Gastroesophageal sphincter (tissue), 4 donors: Measurements from ENCODE around the gene DNAJC9. TPM values are rescaled to one million over a fixed set of nuclear protein-coding genes. Genes with fewer than 3 reads are reported as not detected.

Experiments
- ATAC-seq: fragments of 150-250 bp; one replicate; pipeline ENCODE4 v1.9.1; 2016; ENCODE audit warnings: mild to moderate bottlenecking, moderate library complexity
- H3K27ac ChIP-seq, 4 donors: fragments of 200-600 bp; sonication (generic) in 3 of 4; 1 replicate in 3 of 4; 2 replicates in 1 of 4; pipeline ENCODE4 v1.5.1; 2016 to 2019
- H3K27me3 ChIP-seq: fragments of 200-600 bp; sonication (generic); one replicate; pipeline ENCODE4 v1.5.1; 2019
- H3K36me3 ChIP-seq, 2 donors: fragments of 200-600 bp; sonication (generic); one replicate each; pipeline ENCODE4 v1.5.1; 2019; ENCODE audit warnings: control low read depth in 1 of 2
- H3K4me1 ChIP-seq, 3 donors: fragments of 200-600 bp; sonication (generic); 1 replicate in 2 of 3; 2 replicates in 1 of 3; pipeline ENCODE4 v1.5.1; 2016 to 2019; ENCODE audit warnings: control low read depth in 2 of 3
- H3K4me3 ChIP-seq, 2 donors: fragments of 200-600 bp; sonication (generic); one replicate each; pipeline ENCODE4 v1.5.1; 2019; ENCODE audit warnings: mild to moderate bottlenecking in 1 of 2, moderate library complexity in 1 of 2
- H3K9me3 ChIP-seq, 3 donors: fragments of 200-600 bp; sonication (generic); one replicate each; pipeline ENCODE4 v1.5.1; 2017 to 2019; ENCODE audit warnings: control low read depth in 2 of 3
- EP300 ChIP-seq: sonication (generic); formaldehyde crosslinking; IDR thresholded peaks from one replicate; pipeline ENCODE4 v1.6.1; 2017; ENCODE audit warnings: antibody characterized with exemption, mild to moderate bottlenecking
- POLR2A ChIP-seq, 2 donors: fragments of 450-650 bp; IDR thresholded peaks; one replicate each; pipeline ENCODE4 v1.6.1; 2017; ENCODE audit warnings: antibody characterized with exemption in 2 of 2, mild to moderate bottlenecking in 2 of 2, moderate library complexity in 1 of 2
- POLR2AphosphoS5 ChIP-seq: sonication (generic); formaldehyde crosslinking; IDR thresholded peaks from one replicate; pipeline ENCODE4 v1.6.1; 2017; ENCODE audit warnings: antibody characterized with exemption
- WGBS, 2 donors: methylation state at CpG; one replicate each; pipeline ENCODE4 v1.1.5; 2018; ENCODE audit warnings: low coverage in 1 of 2; 5-methylcytosine and 5-hydroxymethylcytosine counted together
- total RNA-seq, 4 donors: library from RNA; depleted of rRNA; stranded (reverse); fragments of >200 nt; gene quantifications; one replicate each; pipeline ENCODE4 v1.1.0, GENCODE V29; 2016
- TF ChIP-seq, protein P1 (sequence below), 4 experiments: fragments of 200-600 bp in 2 of 4; fragments of 450-650 bp in 2 of 4; sonication (generic) in 1 of 4; IDR thresholded peaks; one replicate each; pipeline ENCODE4 v1.5.1; 2017 to 2019; ENCODE audit warnings: antibody characterized with exemption in 4 of 4, mild to moderate bottlenecking in 2 of 4, moderate library complexity in 2 of 4

DNAJC9 gene
- total RNA-seq, 4 donors from 2014 or later, result 11.8 to 20.2 (median 14.3) TPM

DNA sequence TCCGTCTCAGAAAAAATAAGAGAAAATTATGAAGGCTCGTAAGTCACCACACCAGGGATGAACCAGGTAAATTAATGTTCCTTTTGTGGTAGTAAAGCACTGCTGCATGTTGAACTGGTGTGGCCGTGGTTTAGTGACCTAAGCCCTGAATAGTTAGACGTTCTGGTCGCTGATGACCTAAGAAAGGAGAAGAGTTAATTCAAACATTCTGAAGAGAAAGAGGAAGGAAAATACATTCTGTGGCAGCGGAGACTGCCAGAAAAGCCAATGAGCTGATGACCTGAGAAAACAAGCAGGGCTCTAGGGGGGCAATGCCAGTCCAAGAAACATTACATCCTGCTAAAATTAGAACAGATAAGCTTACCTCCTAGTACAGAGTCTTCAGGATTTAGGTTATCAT, 17.5 kb downstream of the DNAJC9 start:
- TF ChIP-seq POLR2AphosphoS5, result no peak
- TF ChIP-seq, protein P1, sequence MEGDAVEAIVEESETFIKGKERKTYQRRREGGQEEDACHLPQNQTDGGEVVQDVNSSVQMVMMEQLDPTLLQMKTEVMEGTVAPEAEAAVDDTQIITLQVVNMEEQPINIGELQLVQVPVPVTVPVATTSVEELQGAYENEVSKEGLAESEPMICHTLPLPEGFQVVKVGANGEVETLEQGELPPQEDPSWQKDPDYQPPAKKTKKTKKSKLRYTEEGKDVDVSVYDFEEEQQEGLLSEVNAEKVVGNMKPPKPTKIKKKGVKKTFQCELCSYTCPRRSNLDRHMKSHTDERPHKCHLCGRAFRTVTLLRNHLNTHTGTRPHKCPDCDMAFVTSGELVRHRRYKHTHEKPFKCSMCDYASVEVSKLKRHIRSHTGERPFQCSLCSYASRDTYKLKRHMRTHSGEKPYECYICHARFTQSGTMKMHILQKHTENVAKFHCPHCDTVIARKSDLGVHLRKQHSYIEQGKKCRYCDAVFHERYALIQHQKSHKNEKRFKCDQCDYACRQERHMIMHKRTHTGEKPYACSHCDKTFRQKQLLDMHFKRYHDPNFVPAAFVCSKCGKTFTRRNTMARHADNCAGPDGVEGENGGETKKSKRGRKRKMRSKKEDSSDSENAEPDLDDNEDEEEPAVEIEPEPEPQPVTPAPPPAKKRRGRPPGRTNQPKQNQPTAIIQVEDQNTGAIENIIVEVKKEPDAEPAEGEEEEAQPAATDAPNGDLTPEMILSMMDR (IDR thresholded peaks at IDR 0.05), result no peak
- ATAC-seq, result no peak
- Histone ChIP-seq H3K4me3 (no peak overlapping the region), H3K27me3 (no peaks in the 10 kb centered on the region), H3K27ac (no peak overlapping the region), H3K9me3 (no peaks in the 10 kb centered on the region), H3K36me3 (peaks cover 0 to 60% of the 10 kb centered on the region in 2 donors), H3K4me1 (no peaks in the 10 kb centered on the region)
- 79 to 88% methylated on average over 4 to 6 of the region's 6 CpGs for WGBS, 2 donors

DNA sequence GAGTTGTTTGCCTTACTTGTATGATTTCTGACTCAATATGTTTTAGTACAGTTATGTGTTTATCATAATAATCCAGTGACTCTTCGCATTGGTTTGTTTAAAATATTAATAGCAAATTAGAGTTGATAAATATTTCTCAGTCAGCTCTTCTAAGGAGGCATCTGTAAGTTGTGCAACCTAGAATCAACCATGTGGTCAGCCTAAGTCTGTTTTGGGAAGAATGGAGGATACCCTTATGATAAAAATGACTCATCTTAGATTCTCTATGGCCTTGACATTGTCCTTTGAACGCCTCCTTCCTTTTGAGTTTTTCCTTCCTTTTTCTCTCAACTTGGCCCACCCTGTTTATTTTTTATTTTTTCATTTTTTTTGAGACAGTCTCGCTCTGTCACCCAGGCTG, 18.8 kb downstream of the DNAJC9 start:
- H3K9me3 ChIP-seq, result no peaks in the 10 kb centered on the region
- ATAC-seq, result no peak
- no peak overlapping the region for H3K27ac ChIP-seq
- no peaks in the 10 kb centered on the region for H3K4me1 ChIP-seq
- WGBS, 2 donors, result 68 to 80% methylated on average over 2 to 3 of the region's 3 CpGs
- H3K27me3 ChIP-seq, result no peaks in the 10 kb centered on the region
- H3K36me3 ChIP-seq, result peaks cover 0 to 47% of the 10 kb centered on the region in 2 donors
- H3K4me3 ChIP-seq, result no peak overlapping the region
- TF ChIP-seq POLR2A (IDR thresholded peaks at IDR 0.05), result no peak
- TF ChIP-seq, protein P1 (IDR thresholded peaks at IDR 0.05), result no peak
- no peak for TF ChIP-seq POLR2AphosphoS5
- TF ChIP-seq EP300, result no peak

DNA sequence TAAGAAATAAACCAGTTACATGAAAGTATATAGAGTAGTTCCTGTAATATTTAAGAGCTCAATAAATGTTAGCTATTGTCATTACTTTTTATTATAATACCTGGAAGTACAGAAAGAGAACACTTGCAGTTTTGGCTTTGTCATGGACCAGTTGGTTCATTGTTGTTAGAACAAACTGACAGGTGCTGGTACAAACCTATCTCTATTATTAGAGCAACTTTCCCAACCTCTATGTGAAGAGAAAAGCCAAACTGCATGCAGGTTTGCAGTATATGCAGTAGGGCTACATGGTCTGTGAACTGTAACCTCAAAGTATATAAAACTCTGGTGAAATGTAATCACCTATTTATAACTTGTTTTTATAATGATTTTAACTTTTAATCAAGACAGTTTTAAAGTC, 20.4 kb downstream of the DNAJC9 start:
- no peak for ATAC-seq
- Histone ChIP-seq H3K27me3 (no peaks in the 10 kb centered on the region), H3K4me1 (no peaks in the 10 kb centered on the region), H3K36me3 (peaks cover 0 to 31% of the 10 kb centered on the region in 2 donors), H3K4me3 (no peak overlapping the region), H3K9me3 (no peaks in the 10 kb centered on the region), H3K27ac (no peak overlapping the region)
- TF ChIP-seq POLR2A (IDR thresholded peaks at IDR 0.05) (no peak), POLR2AphosphoS5 (no peak), EP300 (no peak)
- TF ChIP-seq, protein P1 (IDR thresholded peaks at IDR 0.05), result no peak

DNA sequence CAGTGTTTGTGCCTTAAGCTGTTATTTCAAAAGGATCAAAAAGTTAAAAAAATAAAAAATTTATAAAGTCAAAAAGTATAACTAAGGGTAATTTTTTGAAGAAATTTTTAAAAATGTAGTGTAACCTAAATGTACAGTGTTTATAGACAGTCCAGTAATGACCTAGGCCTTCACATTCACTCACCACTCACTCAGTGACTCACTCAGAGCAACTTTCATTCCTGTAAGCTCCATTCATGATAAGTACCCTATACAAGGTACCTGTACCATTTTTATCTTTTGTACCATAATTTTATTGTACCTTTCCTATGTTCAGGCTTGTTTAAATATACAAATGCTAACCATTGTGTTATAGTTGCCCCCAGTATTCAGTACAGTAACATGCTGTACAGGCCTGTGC, 21.5 kb downstream of the DNAJC9 start:
- H3K27me3 ChIP-seq, result no peaks in the 10 kb centered on the region
- H3K27ac ChIP-seq, result no peak overlapping the region
- H3K9me3 ChIP-seq, result no peaks in the 10 kb centered on the region
- ATAC-seq, result no peak
- no peak for TF ChIP-seq POLR2AphosphoS5
- TF ChIP-seq POLR2A (IDR thresholded peaks at IDR 0.05), result no peak
- no peak for TF ChIP-seq EP300
- TF ChIP-seq, protein P1 (IDR thresholded peaks at IDR 0.05), result no peak
- H3K4me3 ChIP-seq, result no peak overlapping the region
- H3K36me3 ChIP-seq, result peaks cover 0 to 25% of the 10 kb centered on the region in 2 donors
- no peaks in the 10 kb centered on the region for H3K4me1 ChIP-seq

DNA sequence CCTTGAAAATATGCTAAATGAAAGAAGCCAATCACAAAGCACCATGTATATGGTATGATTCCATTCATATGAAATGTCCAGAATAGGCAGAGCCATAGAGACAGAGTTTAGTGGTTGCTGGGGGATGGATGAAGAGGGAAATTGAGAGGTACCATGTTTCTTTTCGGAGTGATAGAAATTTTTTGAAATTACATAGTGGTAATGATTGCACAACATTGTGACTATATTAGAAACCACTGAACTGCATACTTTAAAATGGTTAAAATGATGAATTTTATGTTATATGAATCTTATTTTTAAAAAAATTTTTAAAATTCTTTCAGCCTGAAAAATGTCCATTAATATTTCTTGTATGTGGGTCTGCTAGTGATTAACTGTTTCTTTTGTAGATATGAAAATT, 26.1 kb downstream of the DNAJC9 start:
- TF ChIP-seq POLR2AphosphoS5, result no peak
- TF ChIP-seq POLR2A (IDR thresholded peaks at IDR 0.05), result no peak
- TF ChIP-seq, protein P1 (IDR thresholded peaks at IDR 0.05), result no peak
- no peak for TF ChIP-seq EP300
- no peaks in the 10 kb centered on the region for H3K27me3 ChIP-seq
- H3K9me3 ChIP-seq, result no peaks in the 10 kb centered on the region
- ATAC-seq, result no peak
- H3K4me1 ChIP-seq, result no peaks in the 10 kb centered on the region
- H3K4me3 ChIP-seq, result no peak overlapping the region
- WGBS, 2 donors, result 88 to 100% methylated on average over 1 of the region's 1 CpG
- no peak overlapping the region for H3K27ac ChIP-seq
- H3K36me3 ChIP-seq, result peaks cover 0 to 26% of the 10 kb centered on the region in 2 donors
